K562 (cell line): Measurements from ENCODE around the gene CLEC2D. TPM values are rescaled to one million over a fixed set of nuclear protein-coding genes. Genes with fewer than 3 reads are reported as not detected.
"Not testable (repeated sequence)": the region's sequence is repeated elsewhere in the genome, so short reads cannot be mapped to it uniquely, and the experiment has no call there.

Source experiments
- ATAC-seq: fragments of 200-7000 bp; cut with Tn5 transposase; 3 replicates; pipeline ENCODE4 v1.9.1; 2020; ENCODE audit warnings: moderate library complexity
- BruUV-seq: library from RNA; stranded (reverse); fragments of 400-500 nt; replicated peaks from 2 replicates; lab custom pipeline; 2021; lab: Mats Ljungman, UMichigan
- CTCF ChIA-PET: fragments of 300-600 bp; formaldehyde crosslinking; extraction: SDS; loops from one replicate; lab custom pipeline; 2021; ENCODE audit warnings: low intra/inter-chr PET ratio; lab: Yijun Ruan, JAX
- POLR2A ChIA-PET: fragments of 300-600, 350-650 bp; sonication (Branson Sonifier 250); formaldehyde crosslinking; extraction: SDS; loops from one replicate; lab custom pipeline; 2021; ENCODE audit warnings: antibody characterized with exemption, inconsistent platforms; lab: Yijun Ruan, JAX
- DNase-seq, 4 experiments: peaks; one replicate each; pipeline versions ENCODE4 v3.0.0 to v3.0.0-alpha.2; 2011 to 2018; ENCODE audit warnings: low spot score in 3 of 4, mixed read lengths in 3 of 4; ENCODE audit errors: extremely low read depth in 1 of 4
- FAIRE-seq: peaks from 2 replicates; lab custom pipeline; 2011; peaks lifted over from hg19 to GRCh38; lab: Jason Lieb, UNC
- H2AFZ ChIP-seq: 2 replicates; pipeline ENCODE4 v1.6.0; 2011; ENCODE audit warnings: low read depth, low read length, control low read depth, inconsistent platforms
- H3K27ac ChIP-seq: fragments of 200-600 bp; 3 replicates; pipeline ENCODE4 v1.8.0; 2011; ENCODE audit warnings: low read depth, mild to moderate bottlenecking, control low read depth, inconsistent platforms, low read length, moderate library complexity, mixed read lengths; ENCODE audit errors: extremely low read depth
- H3K27me3 ChIP-seq, 2 experiments: fragments of 300-600 bp in 1 of 2; 2 replicates in 1 of 2; 3 replicates in 1 of 2; pipeline versions ENCODE4 v1.6.0 to v1.8.0; 2011; ENCODE audit warnings: inconsistent platforms in 2 of 2, low read length in 2 of 2, mild to moderate bottlenecking in 1 of 2, mixed read lengths in 1 of 2, moderate library complexity in 1 of 2; ENCODE audit not compliant: control insufficient read depth in 2 of 2, insufficient read depth in 2 of 2
- H3K36me3 ChIP-seq: fragments of 300-600 bp; 3 replicates; pipeline ENCODE4 v1.8.0; 2011; ENCODE audit warnings: mild to moderate bottlenecking, low read length, inconsistent platforms; ENCODE audit not compliant: control insufficient read depth, insufficient read depth
- H3K4me1 ChIP-seq, 2 experiments: fragments of 200-600 bp in 1 of 2; replicated peaks in 1 of 2; 2 replicates in 1 of 2; 3 replicates in 1 of 2; pipeline versions ENCODE4 v1.5.1 to v1.8.0; 2011; ENCODE audit warnings: inconsistent platforms in 2 of 2, low read length in 2 of 2, mild to moderate bottlenecking in 1 of 2, mixed read lengths in 1 of 2, moderate library complexity in 1 of 2; ENCODE audit not compliant: control insufficient read depth in 2 of 2, insufficient read depth in 2 of 2
- H3K4me2 ChIP-seq: 2 replicates; pipeline ENCODE4 v1.6.1; 2011; ENCODE audit warnings: low read length, control low read depth, inconsistent platforms, mixed read lengths; ENCODE audit not compliant: insufficient read depth
- H3K4me3 ChIP-seq: fragments of 200-600 bp; sonication (generic), shearing (Covaris generic); 2 replicates; pipeline ENCODE4 v1.5.1; 2016; ENCODE audit warnings: control low read depth, inconsistent platforms
- H3K79me2 ChIP-seq: fragments of 200-600 bp; 3 replicates; pipeline ENCODE4 v1.8.0; 2011; ENCODE audit warnings: low read length, inconsistent platforms; ENCODE audit not compliant: control insufficient read depth, insufficient read depth
- H3K9ac ChIP-seq, 2 experiments: 2 replicates each; pipeline versions ENCODE4 v1.6.0 to v1.6.1; 2011; ENCODE audit warnings: low read depth in 2 of 2, low read length in 2 of 2, control low read depth in 1 of 2, inconsistent platforms in 1 of 2, mild to moderate bottlenecking in 1 of 2, mixed read lengths in 1 of 2; ENCODE audit not compliant: insufficient read depth in 1 of 2
- H3K9me1 ChIP-seq: one replicate; pipeline ENCODE4 v1.6.0; 2011; ENCODE audit warnings: inconsistent platforms, mild to moderate bottlenecking, low read length, moderate library complexity; ENCODE audit not compliant: control insufficient read depth, insufficient read depth
- H3K9me3 ChIP-seq: replicated peaks from 2 replicates; pipeline ENCODE4 v1.5.1; 2011; ENCODE audit warnings: low read depth, low read length, inconsistent platforms; ENCODE audit not compliant: control insufficient read depth, insufficient read depth
- H4K20me1 ChIP-seq: replicated peaks from 2 replicates; pipeline ENCODE4 v1.6.1; 2011; ENCODE audit warnings: low read length, inconsistent platforms, mixed read lengths; ENCODE audit not compliant: control insufficient read depth, insufficient read depth
- RHOXF2B ChIP-seq: fragments of 250-450 bp; sonication (Bioruptor Pico); conservative IDR thresholded peaks from 2 replicates; pipeline ENCODE4 v1.5.1; 2021
- WGBS: fragments of 100-300 bp; shearing (Covaris generic); methylation state at CpG from one replicate; pipeline ENCODE4 v1.1.6; 2016; ENCODE audit warnings: low coverage, mixed read lengths; ENCODE audit not compliant: insufficient coverage; ENCODE audit errors: missing lambda C conversion rate; 5-methylcytosine and 5-hydroxymethylcytosine counted together
- in situ Hi-C: fragments of 300-500 bp; cut with MboI; formaldehyde crosslinking; loops from 4 replicates; pipeline ENCODE4 v1.15.0; 2018; ENCODE audit warnings: inconsistent platforms, mixed read lengths
- intact Hi-C: fragments of 100-400 bp; cut with micrococcal nuclease; formaldehyde crosslinking; loops from 2 replicates; pipeline ENCODE4 v1.14.2; 2022
- polyA plus RNA-seq, 8 experiments: library from polyadenylated mRNA; depleted of rRNA in 4 of 8; stranded (reverse) in 5 of 8; unstranded in 3 of 8; fragments of >200 nt; fragmentation: Nextera tagmentation in 2 of 8; fragmentation: Illumina TruSeq in 1 of 8; extraction: Ambion mirVana in 2 of 8; extraction: Trizol in 1 of 8; gene quantifications; 2 replicates each; pipeline versions ENCODE4 v1.2.1 to v1.2.3, GENCODE V29; 2011 to 2014; ENCODE audit warnings: inconsistent platforms in 1 of 8, missing spikeins in 1 of 8
- total RNA-seq, 7 experiments: library from RNA; depleted of rRNA in 6 of 7; stranded (reverse); fragments of >200 nt in 6 of 7; fragmentation: Illumina TruSeq in 2 of 7; extraction: Trizol in 2 of 7; gene quantifications; 2 replicates each; pipeline versions ENCODE4 v1.2.1 to v1.2.3, GENCODE V29; 2011 to 2021; ENCODE audit warnings: low replicate concordance in 1 of 7
- TF ChIP-seq, protein P1 (sequence below): fragments of 200-800 bp; sonication (Bioruptor generic); IDR thresholded peaks from 2 replicates; pipeline ENCODE4 v1.6.1; 2017; ENCODE audit warnings: missing genetic modification characterization, missing compliant biosample characterization

CLEC2D gene
- total and polyA plus RNA-seq, 9 of the 15 experiments (the other 6 are each of a cell fraction or from before 2014, with no cell fraction given), result 1.4 to 5.0 (median 2.2) TPM

DNA sequence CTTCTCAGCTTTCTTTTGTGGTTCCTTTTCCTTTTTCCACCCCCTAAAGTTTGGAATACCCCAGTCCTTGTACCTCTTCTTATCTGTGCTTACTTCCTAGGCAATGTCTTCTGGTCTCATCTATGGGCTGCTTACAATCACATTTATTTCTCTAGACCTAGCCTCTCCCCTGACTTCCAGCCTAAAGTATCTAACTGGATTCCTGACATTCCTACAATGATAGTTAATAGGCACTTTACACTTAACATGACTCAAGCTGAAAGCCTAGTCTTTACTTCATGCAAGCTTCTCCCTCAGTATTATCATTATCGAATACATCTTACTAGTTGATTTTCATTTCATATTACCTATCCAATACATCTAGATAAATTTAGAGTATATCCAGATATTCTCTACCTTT is 42.2 kb downstream of the CLEC2D start:
- 100% methylated on average over 1 of the region's 1 CpG for WGBS
- no peaks in the 10 kb centered on the region for H4K20me1 ChIP-seq
- DNase-seq (no peak), ATAC-seq (no peak), FAIRE-seq (no peak)
- no peak for TF ChIP-seq RHOXF2B (CRISPR knock-in tag)
- TF ChIP-seq, protein P1, sequence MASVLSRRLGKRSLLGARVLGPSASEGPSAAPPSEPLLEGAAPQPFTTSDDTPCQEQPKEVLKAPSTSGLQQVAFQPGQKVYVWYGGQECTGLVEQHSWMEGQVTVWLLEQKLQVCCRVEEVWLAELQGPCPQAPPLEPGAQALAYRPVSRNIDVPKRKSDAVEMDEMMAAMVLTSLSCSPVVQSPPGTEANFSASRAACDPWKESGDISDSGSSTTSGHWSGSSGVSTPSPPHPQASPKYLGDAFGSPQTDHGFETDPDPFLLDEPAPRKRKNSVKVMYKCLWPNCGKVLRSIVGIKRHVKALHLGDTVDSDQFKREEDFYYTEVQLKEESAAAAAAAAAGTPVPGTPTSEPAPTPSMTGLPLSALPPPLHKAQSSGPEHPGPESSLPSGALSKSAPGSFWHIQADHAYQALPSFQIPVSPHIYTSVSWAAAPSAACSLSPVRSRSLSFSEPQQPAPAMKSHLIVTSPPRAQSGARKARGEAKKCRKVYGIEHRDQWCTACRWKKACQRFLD (CRISPR knock-in tag), result no peak
- TF ChIP-seq, all 486 proteins: peak for 0
- Histone ChIP-seq H3K27ac (no peak overlapping the region), H3K36me3 (no peaks in the 10 kb centered on the region), H3K79me2 (no peaks in the 10 kb centered on the region), H2AFZ (no peak overlapping the region), H3K9me1 (no peaks in the 10 kb centered on the region), H3K4me1 (no peaks in the 10 kb centered on the region; a peak in 3 of 5 replicates), H3K4me2 (no peak overlapping the region), H3K4me3 (no peak overlapping the region), H3K9ac (no peak overlapping the region), H3K9me3 (no peaks in the 10 kb centered on the region), H3K27me3 (no peaks in the 10 kb centered on the region)
- intact Hi-C loops (no loop called here), in situ Hi-C loops (loop anchor here (25.0 kb wide), 1 partner anchor 249 kb away; no protein-coding TSS in a partner anchor)
- CTCF ChIA-PET, result no interaction called here
- POLR2A ChIA-PET, result no interaction called here
- no TSS peak for BruUV-seq

DNA sequence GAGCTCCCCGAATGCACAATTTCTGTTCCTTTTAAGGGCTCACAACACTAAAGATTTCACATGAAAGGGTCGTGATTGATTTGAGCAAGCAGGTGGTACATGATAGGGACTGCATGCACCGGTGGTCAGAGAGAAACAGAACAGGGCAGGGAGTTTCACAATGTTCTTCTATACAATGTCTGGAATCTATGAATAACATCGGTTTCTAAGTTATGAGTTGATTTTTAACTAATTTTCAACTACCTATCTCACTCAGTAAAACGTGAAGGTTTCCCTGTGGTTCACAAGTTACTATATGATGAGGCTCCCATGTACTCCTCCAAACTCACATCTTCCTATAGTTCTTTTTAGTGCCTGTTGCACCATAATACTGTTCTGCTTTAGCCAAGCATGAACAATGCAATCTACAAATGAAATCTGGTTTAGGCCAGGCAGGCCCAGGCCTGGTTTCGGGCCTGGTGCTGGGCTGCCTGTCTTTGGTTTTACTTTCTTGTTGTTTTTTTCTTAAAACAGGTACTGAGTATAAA is 43.6 kb downstream of the CLEC2D start:
- CTCF ChIA-PET, H3K27ac ChIP-seq, ATAC-seq, H3K27me3 ChIP-seq, H3K4me2 ChIP-seq, FAIRE-seq, H3K79me2 ChIP-seq, intact Hi-C loops, H3K36me3 ChIP-seq, DNase-seq, POLR2A ChIA-PET, H3K9me1 ChIP-seq, H3K9me3 ChIP-seq, H2AFZ ChIP-seq, H3K4me3 ChIP-seq, H3K4me1 ChIP-seq, H4K20me1 ChIP-seq, BruUV-seq, H3K9ac ChIP-seq: not testable (repeated sequence)
- WGBS, result 33% methylated on average over 5 of the region's 6 CpGs
- in situ Hi-C loops, result loop anchor here (25.0 kb wide), 1 partner anchor 251 kb away; no protein-coding TSS in a partner anchor
